Aorta (tissue), 5 donors: ENCODE measurements around the gene ITGB6. TPM values are rescaled to one million over a fixed set of nuclear protein-coding genes. Genes with fewer than 3 reads are reported as not detected.
A peak's percentile ranks its signal among the peaks of the same experiment; 100 is the strongest.
"Not testable (repeated sequence)": the region's sequence is repeated elsewhere in the genome, so short reads cannot be mapped to it uniquely, and the experiment has no call there.

Source experiments
- ATAC-seq: fragments of 200-7000 bp; cut with Tn5 transposase; one replicate; pipeline ENCODE4 v1.9.1; 2022; ENCODE audit warnings: moderate library complexity; ENCODE audit not compliant: low FRiP score
- DNase-seq, 2 donors: peaks; one replicate each; pipeline ENCODE4 v3.0.0-alpha.2; 2020
- H3K27ac ChIP-seq, 2 donors: one replicate each; pipeline ENCODE4 v1.5.1; 2013; ENCODE audit warnings: low read length in 2 of 2, mild to moderate bottlenecking in 2 of 2, moderate library complexity in 2 of 2, control low read depth in 1 of 2, inconsistent platforms in 1 of 2, low read depth in 1 of 2
- H3K27me3 ChIP-seq, 2 donors: one replicate each; pipeline ENCODE4 v1.6.1; 2013; ENCODE audit warnings: control low read depth in 1 of 2, low read length in 1 of 2, mild to moderate bottlenecking in 1 of 2, moderate library complexity in 1 of 2; ENCODE audit not compliant: insufficient read depth in 2 of 2, control insufficient read depth in 1 of 2
- H3K36me3 ChIP-seq, 2 donors: one replicate each; pipeline ENCODE4 v1.6.1; 2013; ENCODE audit warnings: control low read depth in 1 of 2, low read length in 1 of 2, mild to moderate bottlenecking in 1 of 2; ENCODE audit not compliant: insufficient read depth in 2 of 2, control insufficient read depth in 1 of 2
- H3K4me1 ChIP-seq, 2 donors: one replicate each; pipeline ENCODE4 v1.6.1; 2013; ENCODE audit warnings: low read length in 2 of 2, control low read depth in 1 of 2, mild to moderate bottlenecking in 1 of 2, moderate library complexity in 1 of 2; ENCODE audit not compliant: insufficient read depth in 2 of 2, control insufficient read depth in 1 of 2
- H3K4me3 ChIP-seq, 2 donors: one replicate each; pipeline ENCODE4 v1.5.1; 2013; ENCODE audit warnings: low read length in 2 of 2, control low read depth in 1 of 2, mild to moderate bottlenecking in 1 of 2
- H3K9me3 ChIP-seq: one replicate; pipeline ENCODE4 v1.6.1; 2013; ENCODE audit warnings: mild to moderate bottlenecking, low read length; ENCODE audit not compliant: control insufficient read depth
- WGBS, 2 donors: extraction: QIAGEN DNeasy Blood & Tissue Kit; methylation state at CpG; one replicate each; pipeline ENCODE4 v1.1.7; 2013; 5-methylcytosine and 5-hydroxymethylcytosine counted together
- intact Hi-C, 2 donors: fragments of 100-400 bp; cut with DNase I; formaldehyde crosslinking; loops; one replicate each; pipeline versions ENCODE4 v1.14.2 to v1.15.0; 2022
- polyA plus RNA-seq, 2 donors: library from polyadenylated mRNA; stranded (reverse); fragments of 200-250 nt; gene quantifications; one replicate each; pipeline ENCODE4 v1.2.3, GENCODE V29; 2013
- total RNA-seq, 2 donors: library from RNA; stranded (reverse); fragmentation: NEBNext Ultra II Directional; extraction: Animal tissue kit (Norgen Biotek cat#: 25700); gene quantifications; one replicate each; pipeline ENCODE4 v1.2.1, GENCODE V29; 2021
- donor health status: healthy with polysubstance abuse.
- donor health status: Bipolar disorder and iron deficiency.
- donor health status: DM: no; HTN: no; CAD: no.
- donor health status: DM: no; HTN: no; CAD: no.
- donor health status: DM: yes; HTN: yes; CAD: no.

The ITGB6 gene
- total and polyA plus RNA-seq, 4 donors: 0.18 to 0.88 TPM; not detected in 2

GRCh38 chr2:160125828-160126227 is 74.2 kb downstream of the ITGB6 start:
- no peak overlapping the region for H3K4me3 ChIP-seq
- H3K27me3 ChIP-seq: no peaks in the 10 kb centered on the region
- H3K4me1 ChIP-seq: no peaks in the 10 kb centered on the region
- no peaks in the 10 kb centered on the region for H3K9me3 ChIP-seq
- intact Hi-C loops: no loop called here
- ATAC-seq: no peak
- no peak overlapping the region for H3K27ac ChIP-seq
- DNase-seq: no peak
- WGBS, 2 donors: 85 to 88% methylated on average over 6 of the region's 6 CpGs
- H3K36me3 ChIP-seq: no peaks in the 10 kb centered on the region

DNA sequence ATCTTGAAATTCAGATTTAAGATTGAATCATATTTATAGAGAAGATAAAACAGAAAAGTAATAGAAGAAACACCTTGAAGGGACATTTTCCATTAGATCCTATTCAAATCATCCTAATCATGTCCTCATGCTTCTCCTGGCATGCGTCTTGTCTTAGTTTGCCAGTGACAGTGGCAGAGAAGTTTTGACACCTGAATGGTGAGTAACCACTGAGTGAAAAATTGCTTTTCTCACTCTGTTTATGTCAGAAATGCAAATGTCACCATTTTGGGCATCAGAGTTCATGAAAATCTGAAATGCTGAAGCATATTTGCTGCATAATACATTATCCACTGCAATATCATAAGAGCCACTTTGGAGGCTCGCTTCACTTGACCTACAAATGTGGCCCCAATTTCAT is 74.7 kb downstream of the ITGB6 start:
- WGBS, 2 donors: 97 to 100% methylated on average over 2 of the region's 2 CpGs
- DNase-seq (no peak), ATAC-seq (no peak)
- no peaks in the 10 kb centered on the region for H3K36me3 ChIP-seq
- intact Hi-C loops: no loop called here
- H3K27me3 ChIP-seq: no peaks in the 10 kb centered on the region
- no peaks in the 10 kb centered on the region for H3K4me1 ChIP-seq
- no peak overlapping the region for H3K4me3 ChIP-seq
- no peak overlapping the region for H3K27ac ChIP-seq
- no peaks in the 10 kb centered on the region for H3K9me3 ChIP-seq

GRCh38 chr2:160124571-160124970 is 75.5 kb downstream of the ITGB6 start:
- Histone ChIP-seq H3K27me3 (no peaks in the 10 kb centered on the region), H3K9me3 (no peaks in the 10 kb centered on the region), H3K27ac (no peak overlapping the region), H3K4me1 (no peaks in the 10 kb centered on the region), H3K4me3 (no peak overlapping the region), H3K36me3 (no peaks in the 10 kb centered on the region)
- DNase-seq: no peak
- ATAC-seq: no peak
- intact Hi-C loops: no loop called here
- 44 to 63% methylated on average over 1 of the region's 1 CpG for WGBS, 2 donors

GRCh38 chr2:160114721-160115120 is 85.4 kb downstream of the ITGB6 start:
- 88% methylated on average over 8 of the region's 8 CpGs for WGBS, 2 donors
- H3K27ac ChIP-seq, H3K27me3 ChIP-seq, H3K4me1 ChIP-seq, H3K4me3 ChIP-seq, DNase-seq, intact Hi-C loops, H3K9me3 ChIP-seq, H3K36me3 ChIP-seq, ATAC-seq: not testable (repeated sequence)

- no peak for DNase-seq
- Histone ChIP-seq H3K4me3 (no peak overlapping the region), H3K27ac (no peak overlapping the region), H3K9me3 (no peaks in the 10 kb centered on the region), H3K27me3 (no peaks in the 10 kb centered on the region), H3K36me3 (no peaks in the 10 kb centered on the region), H3K4me1 (no peaks in the 10 kb centered on the region)
- intact Hi-C loops: no loop called here
- WGBS, 2 donors: 80 to 81% methylated on average over 3 of the region's 3 CpGs
- no peak for ATAC-seq
These were observed 86.1 kb downstream of the ITGB6 start for GRCh38 chr2:160114020-160114419.

GRCh38 chr2:160111951-160112798 is 87.9 kb downstream of the ITGB6 start:
- ATAC-seq (no peak), DNase-seq (no peak)
- Histone ChIP-seq H3K9me3 (no peaks in the 10 kb centered on the region), H3K4me3 (no peak overlapping the region), H3K36me3 (no peaks in the 10 kb centered on the region), H3K27ac (no peak overlapping the region), H3K4me1 (no peaks in the 10 kb centered on the region), H3K27me3 (no peaks in the 10 kb centered on the region)
- 87 to 89% methylated on average over 8 of the region's 8 CpGs for WGBS, 2 donors
- intact Hi-C loops: loop anchor here (2.0 kb wide), 2 partner anchors 881 to 883 kb away; no protein-coding TSS in a partner anchor

GRCh38 chr2:160110674-160111239 is 89.3 kb downstream of the ITGB6 start:
- no peaks in the 10 kb centered on the region for H3K36me3 ChIP-seq
- intact Hi-C loops: loop anchor here (2.0 kb wide), 2 partner anchors 882 to 884 kb away; no protein-coding TSS in a partner anchor
- DNase-seq (no peak), ATAC-seq (no peak)
- no peaks in the 10 kb centered on the region for H3K4me1 ChIP-seq
- 91 to 93% methylated on average over 7 of the region's 7 CpGs for WGBS, 2 donors
- H3K27ac ChIP-seq: no peak overlapping the region
- no peaks in the 10 kb centered on the region for H3K9me3 ChIP-seq
- H3K27me3 ChIP-seq: no peaks in the 10 kb centered on the region
- H3K4me3 ChIP-seq: no peak overlapping the region

DNA sequence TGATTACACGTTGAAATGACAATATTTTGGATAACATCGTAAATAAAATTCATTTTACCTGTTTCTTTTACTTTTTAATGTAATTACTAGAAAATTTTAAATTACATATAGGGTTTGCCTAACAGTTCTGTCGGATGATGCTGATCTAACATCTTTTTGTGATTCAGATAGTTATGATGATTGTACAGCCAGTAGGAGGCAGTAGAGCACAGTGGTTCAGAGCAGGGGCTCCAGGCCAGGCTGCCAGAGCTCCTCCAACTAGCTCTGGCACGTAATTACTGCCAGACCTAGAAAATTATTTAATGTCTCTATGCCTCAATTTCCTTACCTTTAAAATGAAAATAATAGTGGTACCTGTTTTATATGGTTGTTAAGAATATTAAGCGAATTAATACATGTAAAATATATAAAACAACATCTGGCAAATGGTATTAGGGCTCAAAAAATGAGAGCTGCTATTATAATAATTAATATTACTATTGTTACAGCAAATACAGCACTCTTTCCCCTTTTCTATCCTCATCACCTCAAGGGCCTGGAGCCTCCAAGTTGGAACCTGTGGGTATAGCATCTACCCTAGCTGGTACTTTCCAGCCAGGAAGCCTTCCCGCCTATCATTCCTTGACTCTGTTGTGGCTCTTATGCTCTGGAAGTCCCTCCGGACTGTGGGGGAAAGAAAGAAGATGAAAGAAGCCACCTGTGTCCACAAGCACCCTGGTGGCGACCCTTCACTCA is 90.0 kb downstream of the ITGB6 start:
- Histone ChIP-seq H3K4me3 (no peak overlapping the region), H3K27ac (no peak overlapping the region), H3K9me3 (no peaks in the 10 kb centered on the region), H3K27me3 (no peaks in the 10 kb centered on the region), H3K36me3 (no peaks in the 10 kb centered on the region), H3K4me1 (no peaks in the 10 kb centered on the region)
- DNase-seq (peak; percentile 69 to 82), ATAC-seq (peak; percentile 91)
- WGBS, 2 donors: 39 to 44% methylated on average over 8 of the region's 8 CpGs
- intact Hi-C loops: loop anchor here (2.0 to 10.0 kb wide), 3 partner anchors 883 to 955 kb away; no protein-coding TSS in a partner anchor
